ENCODE data around the gene PDCD1.

Gene PDCD1

DNA sequence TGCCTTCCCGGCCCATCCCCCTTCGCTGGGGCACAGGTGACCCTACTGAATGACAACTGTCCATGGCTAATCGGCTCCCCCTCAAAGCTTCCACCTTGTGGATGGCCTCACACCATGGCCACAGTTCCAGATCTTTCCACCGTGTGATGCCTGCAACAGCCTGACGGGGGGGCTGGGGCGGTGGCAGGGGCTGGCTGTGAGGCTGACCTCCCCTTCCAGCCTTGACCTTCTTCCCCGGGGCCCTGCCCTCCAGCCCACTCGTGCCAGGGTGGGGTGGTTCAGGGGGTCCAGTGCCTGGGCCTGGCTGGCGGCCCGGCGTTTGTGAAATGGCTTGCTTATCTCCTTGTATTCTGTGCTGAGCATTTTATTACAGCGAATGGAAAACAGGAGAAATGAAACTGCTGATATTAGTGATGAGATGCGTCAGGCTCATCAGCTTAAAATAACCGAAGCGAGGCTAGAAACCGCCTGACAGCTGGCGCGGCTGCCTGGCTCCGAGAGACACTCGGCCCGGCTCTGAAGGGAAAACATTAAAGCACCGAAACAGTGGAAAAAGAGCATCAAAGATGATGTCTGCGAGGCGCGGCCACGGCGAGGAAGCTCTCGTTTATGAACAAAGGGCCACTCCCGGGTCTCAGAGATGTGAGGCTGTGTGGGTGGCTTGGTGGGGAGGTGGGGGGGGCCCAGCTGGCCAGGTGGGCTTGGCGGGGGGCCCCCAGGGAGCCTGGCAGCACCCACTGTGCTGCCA is 916 bp upstream of the PDCD1 start:
- peaks cover 6% of the 10 kb centered on the region for H3K4me1 Mint-ChIP-seq (ENCODE audit: low read depth)
- intact Hi-C loops (cut with micrococcal nuclease) = no loop called here
- H3K4me3 Mint-ChIP-seq = no peak overlapping the region
- H3K36me3 Mint-ChIP-seq (ENCODE audit: low read depth) = no peaks in the 10 kb centered on the region
- H3K27ac Mint-ChIP-seq = peak overlapping the region; percentile 64
- H3K27me3 Mint-ChIP-seq = peaks cover 39% of the 10 kb centered on the region
- peaks cover 8% of the 10 kb centered on the region for H3K9me3 Mint-ChIP-seq

DNA sequence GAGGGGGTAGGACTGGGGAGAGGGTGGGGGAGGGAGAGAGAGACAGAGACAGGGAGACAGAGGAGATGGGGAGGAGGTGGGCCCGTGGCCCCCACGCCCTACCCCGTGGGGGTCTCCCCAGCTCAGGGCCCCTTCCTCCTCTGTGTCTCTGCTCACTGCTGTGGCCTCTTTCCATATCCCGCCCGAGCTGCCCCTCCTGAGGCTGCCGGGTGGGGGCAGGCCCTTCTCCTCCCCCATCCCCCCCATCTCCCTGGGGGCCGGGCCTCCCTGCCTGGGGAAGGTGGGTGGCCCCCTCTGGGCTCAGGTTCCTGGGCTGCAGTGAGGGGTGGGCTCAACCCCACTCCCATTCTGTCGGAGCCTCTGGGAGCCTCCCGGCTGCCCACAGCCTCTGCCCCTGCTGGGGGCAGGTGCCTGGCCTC is 332 bp upstream of the PDCD1 start:
- Mint-ChIP-seq H3K27ac (peak overlapping the region; percentile 64), H3K4me3 (no peak overlapping the region), H3K27me3 (peaks cover 36% of the 10 kb centered on the region), H3K9me3 (peaks cover 2% of the 10 kb centered on the region), H3K36me3 (ENCODE audit: low read depth) (no peaks in the 10 kb centered on the region), H3K4me1 (ENCODE audit: low read depth) (peaks cover 2% of the 10 kb centered on the region)
- intact Hi-C loops (cut with micrococcal nuclease) = no loop called here

DNA sequence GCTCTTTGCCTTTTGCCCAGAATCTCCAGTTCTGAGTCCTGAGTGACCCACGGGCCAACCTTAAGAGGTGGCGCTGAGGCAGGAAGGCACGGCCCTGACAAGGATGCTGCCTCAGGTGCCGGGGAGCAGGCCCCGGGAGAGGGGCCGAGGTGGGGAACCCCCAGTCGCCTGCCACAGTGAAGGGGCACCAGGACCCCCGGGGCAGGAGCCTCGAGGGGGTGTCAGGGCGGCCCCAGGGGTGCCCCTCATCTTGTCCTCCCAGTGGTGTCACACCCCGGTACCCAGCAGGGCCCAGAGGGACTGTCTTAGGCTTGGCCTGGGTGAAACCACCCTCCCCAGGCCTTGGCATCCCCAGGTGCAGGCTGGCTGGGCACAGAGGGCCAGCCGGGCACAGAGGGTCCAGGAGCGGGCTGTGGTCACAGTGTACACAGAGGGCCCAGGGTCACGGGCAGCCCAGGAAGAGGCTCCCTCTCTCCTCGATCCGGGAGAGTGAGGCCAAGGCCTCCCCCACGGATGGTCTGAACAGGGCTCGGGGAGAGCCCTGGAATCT is 1.0 kb downstream of the PDCD1 start:
- Mint-ChIP-seq H3K27ac (peak overlapping the region; percentile 17), H3K36me3 (ENCODE audit: low read depth) (no peaks in the 10 kb centered on the region), H3K4me1 (ENCODE audit: low read depth) (no peaks in the 10 kb centered on the region), H3K4me3 (no peak overlapping the region), H3K9me3 (no peaks in the 10 kb centered on the region), H3K27me3 (peaks cover 26% of the 10 kb centered on the region)
- intact Hi-C loops (cut with micrococcal nuclease) = no loop called here

DNA sequence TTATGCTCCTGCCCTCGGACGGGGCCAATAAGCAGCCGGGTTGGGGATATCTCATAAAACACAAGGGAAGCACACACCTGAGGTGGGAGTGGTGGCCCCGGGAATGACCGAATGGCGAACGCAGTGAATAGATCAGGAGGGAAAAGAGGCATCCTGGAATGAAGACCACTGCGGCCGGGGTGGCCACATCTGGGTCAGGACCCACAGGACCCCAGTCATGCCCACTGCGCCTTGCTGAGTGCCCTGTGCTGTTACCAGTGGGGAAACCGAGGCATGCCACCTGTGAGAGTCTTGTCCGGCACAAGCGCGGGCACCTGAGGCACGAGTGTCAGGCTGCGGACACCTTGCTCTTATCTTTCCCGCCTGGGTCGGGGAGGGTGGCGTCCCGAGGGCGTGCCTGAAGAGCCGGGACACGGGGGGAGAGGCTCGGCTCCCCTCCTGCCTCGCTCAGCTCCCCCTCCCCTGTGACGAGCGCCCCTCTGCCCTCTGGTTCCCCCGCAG is 1.6 kb downstream of the PDCD1 start:
- Mint-ChIP-seq H3K4me3 (no peak overlapping the region), H3K27me3 (peaks cover 21% of the 10 kb centered on the region), H3K27ac (no peak overlapping the region), H3K4me1 (ENCODE audit: low read depth) (no peaks in the 10 kb centered on the region), H3K36me3 (ENCODE audit: low read depth) (no peaks in the 10 kb centered on the region), H3K9me3 (no peaks in the 10 kb centered on the region)
- intact Hi-C loops (cut with micrococcal nuclease) = no loop called here

DNA sequence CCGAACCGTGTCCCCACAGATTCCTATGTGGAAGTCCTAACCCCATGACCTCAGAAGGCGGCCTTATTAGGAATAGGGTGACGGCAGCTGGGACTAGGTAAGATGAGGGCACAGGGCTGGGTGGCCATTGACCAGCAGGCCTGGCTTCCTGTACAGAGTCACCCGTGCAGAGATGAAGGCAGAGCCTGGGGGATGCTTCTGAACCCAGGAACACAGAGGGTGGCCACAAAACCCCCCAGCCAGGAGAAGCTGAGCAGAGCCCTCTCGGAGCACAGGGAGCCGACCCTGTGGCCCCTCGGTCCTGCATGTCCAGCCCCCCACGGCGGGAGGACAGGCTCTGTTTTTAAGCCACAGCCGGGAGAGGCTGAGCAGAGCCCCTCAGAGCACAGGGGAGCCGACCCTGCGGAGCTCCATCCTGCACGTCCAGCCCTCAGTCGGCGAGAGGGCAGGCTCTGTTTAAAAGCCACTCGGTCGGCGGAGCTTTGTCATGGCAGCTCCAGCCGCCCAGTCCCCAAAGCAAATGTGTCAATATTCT is 2.7 kb downstream of the PDCD1 start:
- H3K4me1 Mint-ChIP-seq (ENCODE audit: low read depth) = no peaks in the 10 kb centered on the region
- intact Hi-C loops (cut with micrococcal nuclease) = no loop called here

DNA sequence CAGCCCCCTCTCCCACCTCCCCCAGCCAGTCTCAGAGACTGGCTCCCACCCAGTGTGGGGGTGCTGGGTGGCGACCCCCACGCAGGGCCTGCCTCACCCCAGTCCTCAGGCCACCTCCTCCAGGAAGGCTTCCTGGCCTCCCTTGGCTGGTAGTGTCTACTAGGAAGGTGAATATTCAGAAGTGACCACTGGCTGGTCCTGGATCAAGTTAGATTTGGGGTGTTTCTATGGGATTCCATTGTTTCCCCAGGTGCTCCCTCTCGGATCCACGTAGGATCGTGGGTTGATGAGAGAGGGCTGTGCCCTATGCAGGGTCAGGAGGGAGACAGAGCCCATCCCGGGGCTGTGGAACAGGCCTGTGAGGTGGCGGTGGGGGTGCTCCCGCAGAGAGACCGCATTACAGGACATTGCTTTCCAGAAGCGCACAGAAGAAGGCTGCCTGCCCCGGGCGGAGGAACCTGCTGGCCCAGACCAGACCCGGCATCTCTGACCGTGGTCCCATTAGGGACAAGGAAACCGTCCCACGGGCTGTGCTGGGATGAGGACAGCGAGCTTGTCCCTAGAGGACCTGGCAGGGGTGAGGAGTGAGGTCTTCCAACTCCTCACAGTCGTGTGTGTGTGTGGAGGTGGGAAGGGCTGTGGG is 3.3 kb downstream of the PDCD1 start:
- Mint-ChIP-seq H3K4me3 (no peak overlapping the region), H3K36me3 (ENCODE audit: low read depth) (no peaks in the 10 kb centered on the region), H3K4me1 (ENCODE audit: low read depth) (no peaks in the 10 kb centered on the region), H3K27ac (no peak overlapping the region), H3K27me3 (peaks cover 7% of the 10 kb centered on the region), H3K9me3 (no peaks in the 10 kb centered on the region)
- intact Hi-C loops (cut with micrococcal nuclease) = no loop called here

More for the DNA sequence above, 2.7 kb downstream of the PDCD1 start:
- Mint-ChIP-seq H3K27me3 (peaks cover 10% of the 10 kb centered on the region), H3K4me3 (no peak overlapping the region), H3K9me3 (no peaks in the 10 kb centered on the region), H3K27ac (no peak overlapping the region), H3K36me3 (ENCODE audit: low read depth) (no peaks in the 10 kb centered on the region)

DNA sequence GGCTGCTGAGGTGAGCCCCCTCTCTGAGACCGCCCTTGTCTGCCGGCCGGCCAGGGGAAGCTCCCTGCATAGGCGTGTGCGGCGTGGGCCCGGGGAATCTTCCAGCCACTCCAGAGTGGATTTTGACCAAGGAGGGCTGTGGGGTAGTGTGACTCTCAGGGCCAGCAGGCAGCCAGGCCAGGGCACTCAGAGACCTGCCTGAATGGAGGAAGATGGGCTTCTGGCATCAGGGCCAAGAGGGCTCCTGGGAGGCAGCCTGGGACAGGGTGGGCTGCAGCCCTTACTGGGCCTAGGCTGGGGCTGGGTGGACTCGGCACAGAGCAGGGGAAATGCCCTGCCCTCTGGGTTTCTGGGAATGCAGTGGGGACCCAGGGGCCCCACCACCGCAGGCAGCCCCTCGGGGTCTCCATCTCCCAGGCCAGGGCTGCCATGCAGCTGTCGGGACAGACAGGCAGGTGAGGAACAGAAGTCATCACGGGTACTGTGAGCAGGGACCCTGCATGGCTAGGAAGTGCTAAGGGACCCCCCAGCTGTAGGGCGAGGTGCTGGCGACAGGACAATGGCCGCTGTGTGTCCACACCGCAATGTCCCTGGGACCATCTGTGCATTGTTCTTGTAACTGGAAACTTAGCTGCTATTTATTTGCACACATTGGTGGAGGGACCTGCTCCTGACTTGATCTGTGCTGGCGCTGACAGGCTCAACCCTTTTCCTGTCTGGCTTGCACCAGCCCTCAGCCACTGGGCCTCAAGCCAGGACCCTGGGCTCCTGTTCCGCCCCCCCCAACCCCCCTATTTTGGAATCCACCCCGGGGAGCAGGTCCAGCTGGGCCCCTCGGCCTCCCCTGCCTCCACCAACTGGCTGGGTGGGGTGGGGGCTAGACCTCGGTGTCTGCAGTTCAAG is 4.1 kb downstream of the PDCD1 start:
- H3K27me3 Mint-ChIP-seq = peaks cover 7% of the 10 kb centered on the region
- intact Hi-C loops (cut with micrococcal nuclease) = no loop called here
- H3K36me3 Mint-ChIP-seq (ENCODE audit: low read depth) = no peaks in the 10 kb centered on the region
- no peak overlapping the region for H3K4me3 Mint-ChIP-seq
- no peaks in the 10 kb centered on the region for H3K4me1 Mint-ChIP-seq (ENCODE audit: low read depth)
- H3K27ac Mint-ChIP-seq = no peak overlapping the region
- no peaks in the 10 kb centered on the region for H3K9me3 Mint-ChIP-seq

DNA sequence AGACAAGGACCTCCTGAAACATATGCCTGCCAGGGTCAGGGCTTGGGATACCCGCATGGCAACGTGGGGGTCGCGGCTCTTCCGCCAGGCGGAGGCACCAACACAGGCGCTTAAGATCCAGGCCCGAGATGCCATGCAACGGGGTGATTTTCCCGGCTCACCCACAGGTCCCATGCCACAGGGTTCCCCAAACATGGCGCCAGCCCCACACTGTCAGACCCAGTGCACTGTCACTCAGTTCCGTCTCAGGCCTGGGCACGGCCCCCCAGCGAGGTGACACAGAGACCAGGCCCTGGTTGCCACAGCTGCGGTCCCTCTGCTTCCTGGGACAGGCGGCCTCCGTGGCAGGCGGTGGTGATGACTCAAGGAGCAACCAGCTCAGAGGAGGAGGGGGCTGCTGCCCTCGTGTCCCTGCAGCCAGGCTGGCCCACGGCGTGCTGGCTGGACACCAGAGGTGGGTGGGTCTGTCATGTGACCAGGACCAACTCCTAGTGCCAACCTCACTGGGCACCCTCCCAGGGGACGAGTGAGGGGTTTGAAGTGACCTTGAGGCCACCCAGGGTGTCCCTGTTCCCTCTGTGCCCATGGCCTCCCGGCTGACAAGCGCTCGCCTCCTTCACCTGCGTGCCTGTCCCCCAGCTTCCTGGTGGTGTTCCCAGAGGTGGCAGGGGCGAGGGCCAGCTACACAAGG is 4.9 kb downstream of the PDCD1 start:
- no peak overlapping the region for H3K27ac Mint-ChIP-seq
- intact Hi-C loops (cut with micrococcal nuclease) = no loop called here
- no peaks in the 10 kb centered on the region for H3K36me3 Mint-ChIP-seq (ENCODE audit: low read depth)
- peaks cover 8% of the 10 kb centered on the region for H3K27me3 Mint-ChIP-seq
- no peaks in the 10 kb centered on the region for H3K4me1 Mint-ChIP-seq (ENCODE audit: low read depth)
- H3K9me3 Mint-ChIP-seq = no peaks in the 10 kb centered on the region
- no peak overlapping the region for H3K4me3 Mint-ChIP-seq

DNA sequence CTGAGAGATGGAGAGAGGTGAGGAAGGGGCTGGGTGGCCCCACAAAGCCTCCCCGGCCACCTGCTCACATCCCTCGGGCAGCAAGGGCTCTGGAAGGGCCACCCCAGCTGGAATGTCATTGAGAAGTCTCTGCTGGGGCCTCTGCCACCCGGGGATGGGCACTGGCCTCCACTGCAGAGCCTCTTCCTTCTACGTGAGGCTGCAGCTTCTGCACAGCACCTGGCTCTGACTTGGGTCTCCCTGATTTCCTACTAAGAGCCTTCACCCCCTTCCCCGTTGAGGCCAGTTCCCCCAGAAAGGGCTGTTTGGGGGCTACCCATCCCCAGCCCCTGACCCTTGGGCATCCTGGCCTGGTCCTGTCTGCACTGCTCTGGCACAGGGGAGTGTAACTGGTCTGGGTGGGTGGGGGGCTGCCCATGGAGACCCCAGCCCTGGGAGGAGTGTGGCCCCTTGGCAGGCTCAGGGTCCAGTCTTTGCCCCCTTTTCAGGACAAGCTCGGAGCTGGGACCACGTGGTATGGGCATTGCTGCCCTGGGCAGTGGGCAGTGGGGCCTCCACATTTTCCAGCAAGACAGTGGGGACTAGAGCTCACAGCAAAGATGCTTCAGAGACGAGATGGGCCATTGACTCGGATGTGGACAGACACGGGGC is 5.6 kb downstream of the PDCD1 start:
- H3K4me3 Mint-ChIP-seq = no peak overlapping the region
- H3K36me3 Mint-ChIP-seq (ENCODE audit: low read depth) = no peaks in the 10 kb centered on the region
- peaks cover 8% of the 10 kb centered on the region for H3K27me3 Mint-ChIP-seq
- intact Hi-C loops (cut with micrococcal nuclease) = no loop called here
- H3K9me3 Mint-ChIP-seq = no peaks in the 10 kb centered on the region
- no peaks in the 10 kb centered on the region for H3K4me1 Mint-ChIP-seq (ENCODE audit: low read depth)
- no peak overlapping the region for H3K27ac Mint-ChIP-seq

DNA sequence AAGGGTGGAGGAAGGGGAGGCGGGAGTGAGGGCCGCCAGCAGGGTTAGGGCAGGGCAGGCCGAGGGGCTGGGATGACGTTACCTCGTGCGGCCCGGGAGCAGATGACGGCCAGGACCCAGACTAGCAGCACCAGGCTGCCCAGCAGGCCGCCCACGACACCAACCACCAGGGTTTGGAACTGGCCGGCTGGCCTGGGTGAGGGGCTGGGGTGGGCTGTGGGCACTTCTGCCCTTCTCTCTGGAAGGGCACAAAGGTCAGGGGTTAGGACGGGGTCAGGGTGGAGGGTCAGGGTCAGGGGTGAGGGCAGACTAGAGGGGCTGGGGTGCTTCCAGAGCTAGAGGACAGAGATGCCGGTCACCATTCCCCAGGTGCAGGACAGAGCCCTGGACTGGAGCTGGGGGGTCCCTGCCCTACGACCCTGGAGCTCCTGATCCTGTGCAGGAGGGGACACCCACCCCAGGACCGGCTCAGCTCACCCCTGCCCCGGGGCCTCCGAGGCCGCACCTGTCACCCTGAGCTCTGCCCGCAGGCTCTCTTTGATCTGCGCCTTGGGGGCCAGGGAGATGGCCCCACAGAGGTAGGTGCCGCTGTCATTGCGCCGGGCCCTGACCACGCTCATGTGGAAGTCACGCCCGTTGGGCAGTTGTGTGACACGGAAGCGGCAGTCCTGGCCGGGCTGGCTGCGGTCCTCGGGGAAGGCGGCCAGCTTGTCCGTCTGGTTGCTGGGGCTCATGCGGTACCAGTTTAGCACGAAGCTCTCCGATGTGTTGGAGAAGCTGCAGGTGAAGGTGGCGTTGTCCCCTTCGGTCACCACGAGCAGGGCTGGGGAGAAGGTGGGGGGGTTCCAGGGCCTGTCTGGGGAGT is 6.3 kb downstream of the PDCD1 start:
- intact Hi-C loops (cut with micrococcal nuclease) = no loop called here
- H3K27me3 Mint-ChIP-seq = peaks cover 11% of the 10 kb centered on the region
- no peaks in the 10 kb centered on the region for H3K36me3 Mint-ChIP-seq (ENCODE audit: low read depth)
- H3K27ac Mint-ChIP-seq = no peak overlapping the region
- no peak overlapping the region for H3K4me3 Mint-ChIP-seq
- no peaks in the 10 kb centered on the region for H3K9me3 Mint-ChIP-seq
- no peaks in the 10 kb centered on the region for H3K4me1 Mint-ChIP-seq (ENCODE audit: low read depth)

DNA sequence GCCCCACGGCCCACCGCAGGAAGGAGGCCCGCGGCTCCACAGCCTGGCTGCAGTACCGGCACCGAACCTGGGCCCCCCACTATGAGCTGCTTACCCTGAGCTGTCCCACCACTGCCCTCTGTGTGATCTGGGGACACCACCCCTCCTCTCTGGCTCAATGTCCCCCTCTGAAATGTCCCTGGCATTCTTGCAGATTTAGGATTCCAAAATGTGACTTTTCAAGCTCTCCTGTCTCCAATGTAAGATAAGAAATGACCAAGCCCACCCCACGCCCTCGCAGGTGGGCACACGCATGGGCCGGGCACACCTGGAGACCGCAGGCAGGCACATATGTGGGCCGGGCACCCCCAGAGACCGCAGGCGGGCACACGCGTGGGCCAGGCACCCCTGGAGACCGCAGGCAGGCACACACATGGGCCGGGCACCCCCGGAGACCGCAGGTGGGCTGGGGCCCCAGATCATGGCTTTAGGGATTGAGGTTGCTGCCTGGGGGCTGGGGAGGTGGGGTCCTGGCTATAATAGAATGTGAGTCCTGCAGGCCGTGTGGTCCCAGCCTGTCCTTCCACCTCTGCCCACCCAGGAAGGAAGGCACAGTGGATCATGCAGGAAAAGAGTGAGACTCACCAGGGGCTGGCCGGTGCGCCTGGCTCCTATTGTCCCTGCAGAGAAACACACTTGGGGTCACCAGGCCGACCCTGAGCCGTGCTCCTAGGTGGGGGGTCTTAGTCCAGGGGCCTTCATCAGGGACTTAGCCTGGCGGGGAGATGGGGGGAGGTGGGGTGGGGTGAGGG is 7.2 kb downstream of the PDCD1 start:
- H3K27me3 Mint-ChIP-seq = peaks cover 16% of the 10 kb centered on the region
- intact Hi-C loops (cut with micrococcal nuclease) = no loop called here

More for the DNA sequence above, 7.2 kb downstream of the PDCD1 start:
- Mint-ChIP-seq H3K36me3 (ENCODE audit: low read depth) (no peaks in the 10 kb centered on the region), H3K4me3 (no peak overlapping the region), H3K9me3 (no peaks in the 10 kb centered on the region), H3K4me1 (ENCODE audit: low read depth) (peaks cover 2% of the 10 kb centered on the region), H3K27ac (no peak overlapping the region)
